B cell (primary cell): Measurements from ENCODE around the gene DHRS11. TPM values are rescaled to one million over a fixed set of nuclear protein-coding genes. Genes with fewer than 3 reads are reported as not detected.

ENCODE experiments used
- ATAC-seq: fragments of 200-7000 bp; cut with Tn5 transposase; one replicate; pipeline ENCODE4 v1.10.0; 2021; ENCODE audit warnings: low read depth, mild to moderate bottlenecking, moderate number of reproducible peaks, moderate library complexity
- CTCF ChIA-PET: fragments of 350-600 bp; sonication (Branson Sonifier 250); formaldehyde crosslinking; loops from one replicate; lab custom pipeline; 2021; ENCODE audit warnings: antibody characterized with exemption, inconsistent platforms; lab: Charles Lee
- POLR2A ChIA-PET: fragments of 350-600 bp; sonication (Branson Sonifier 250); formaldehyde crosslinking; loops from one replicate; lab custom pipeline; 2021; ENCODE audit warnings: antibody characterized with exemption; lab: Charles Lee
- DNase-seq: peaks from one replicate; pipeline ENCODE4 v3.0.0; 2013
- H2AFZ ChIP-seq: 2 replicates; pipeline ENCODE4 v1.6.1; 2012; ENCODE audit warnings: mild to moderate bottlenecking, low read depth, low read length; ENCODE audit not compliant: insufficient read depth, poor library complexity, severe bottlenecking
- H3K27ac ChIP-seq, 2 donors: 1 replicate in 1 of 2; 2 replicates in 1 of 2; pipeline ENCODE4 v1.5.1; 2012 to 2013; ENCODE audit warnings: low read length in 2 of 2, mild to moderate bottlenecking in 2 of 2, moderate library complexity in 1 of 2
- H3K27me3 ChIP-seq, 4 experiments: fragments of 200-600 bp in 1 of 4; sonication (generic) in 1 of 4; replicated peaks in 1 of 4; 1 replicate in 2 of 4; 2 replicates in 2 of 4; pipeline versions ENCODE4 v1.6.1 to v1.7.0; 2013 to 2016; ENCODE audit warnings: low read length in 3 of 4, mild to moderate bottlenecking in 2 of 4, mixed read lengths in 1 of 4, moderate library complexity in 1 of 4; ENCODE audit not compliant: insufficient read depth in 4 of 4, control insufficient read depth in 3 of 4; ENCODE audit errors: control extremely low read depth in 1 of 4
- H3K36me3 ChIP-seq, 2 experiments: replicated peaks in 1 of 2; 1 replicate in 1 of 2; 2 replicates in 1 of 2; pipeline versions ENCODE4 v1.6.1 to v1.7.1; 2013; ENCODE audit warnings: low read length in 1 of 2; ENCODE audit not compliant: insufficient read depth in 2 of 2, control insufficient read depth in 1 of 2; ENCODE audit errors: control extremely low read depth in 1 of 2, extremely low read depth in 1 of 2
- H3K4me1 ChIP-seq, 2 donors: fragments of 200-600 bp in 1 of 2; sonication (generic) in 1 of 2; 1 replicate in 1 of 2; 2 replicates in 1 of 2; pipeline versions ENCODE4 v1.5.1 to v1.6.1; 2013 to 2017; ENCODE audit warnings: low read length in 2 of 2; ENCODE audit not compliant: control insufficient read depth in 2 of 2, insufficient read depth in 2 of 2
- H3K4me2 ChIP-seq: replicated peaks from 2 replicates; pipeline ENCODE3; 2012; ENCODE audit warnings: mild to moderate bottlenecking, low read depth, low read length; ENCODE audit not compliant: poor library complexity, severe bottlenecking
- H3K4me3 ChIP-seq, 5 experiments: fragments of 200-600 bp in 1 of 5; sonication (generic) in 1 of 5; 1 replicate in 3 of 5; 2 replicates in 2 of 5; pipeline versions ENCODE4 v1.5.1 to v1.7.0; 2011 to 2016; ENCODE audit warnings: low read length in 4 of 5, mild to moderate bottlenecking in 4 of 5, low read depth in 2 of 5, control low read depth in 1 of 5, moderate library complexity in 1 of 5; ENCODE audit not compliant: insufficient read depth in 1 of 5; ENCODE audit errors: control extremely low read depth in 1 of 5, extremely low read depth in 1 of 5
- H3K79me2 ChIP-seq: fragments of 200-600 bp; sonication (generic); one replicate; pipeline ENCODE4 v1.6.0; 2016; ENCODE audit warnings: low read length; ENCODE audit not compliant: control insufficient read depth, insufficient read depth
- H3K9ac ChIP-seq: fragments of 200-600 bp; sonication (generic); 2 replicates; pipeline ENCODE4 v1.6.1; 2017; ENCODE audit warnings: mild to moderate bottlenecking, low read length, moderate library complexity
- H3K9me3 ChIP-seq, 3 donors: one replicate each; pipeline versions ENCODE4 v1.6.1 to v1.7.1; 2013; ENCODE audit warnings: low read length in 2 of 3; ENCODE audit not compliant: control insufficient read depth in 2 of 3, insufficient read depth in 1 of 3; ENCODE audit errors: control extremely low read depth in 1 of 3
- H4K20me1 ChIP-seq: 2 replicates; pipeline ENCODE4 v1.6.0; 2012; ENCODE audit warnings: mild to moderate bottlenecking, low read length; ENCODE audit not compliant: insufficient read depth, control insufficient read depth, poor library complexity, severe bottlenecking
- H3K27ac Mint-ChIP-seq: one replicate; pipeline ENCODE4 v1.8.0; 2021; ENCODE audit warnings: mixed read lengths
- H3K27me3 Mint-ChIP-seq: one replicate; pipeline ENCODE4 v1.8.0; 2021; ENCODE audit warnings: mixed read lengths
- H3K4me1 Mint-ChIP-seq: one replicate; pipeline ENCODE4 v1.8.0; 2021; ENCODE audit warnings: mixed read lengths
- H3K4me3 Mint-ChIP-seq: one replicate; pipeline ENCODE4 v1.8.0; 2021; ENCODE audit warnings: mixed read lengths
- H3K9me3 Mint-ChIP-seq: one replicate; pipeline ENCODE4 v1.8.0; 2022; ENCODE audit warnings: mixed read lengths; ENCODE audit not compliant: insufficient read depth
- EZH2 ChIP-seq: IDR thresholded peaks from 2 replicates; pipeline ENCODE4 v1.6.1; 2012; ENCODE audit warnings: borderline replicate concordance, low read depth, mild to moderate bottlenecking, moderate library complexity, low read length; ENCODE audit not compliant: insufficient read depth, poor library complexity, severe bottlenecking
- WGBS: methylation state at CpG from one replicate; pipeline ENCODE4 v1.1.5; 2013; ENCODE audit warnings: missing lambda C conversion rate; ENCODE audit not compliant: insufficient coverage; 5-methylcytosine and 5-hydroxymethylcytosine counted together
- intact Hi-C: fragments of 100-400 bp; cut with micrococcal nuclease; formaldehyde crosslinking; loops from one replicate; pipeline ENCODE4 v1.10.0; 2022
- polyA plus RNA-seq: library from polyadenylated mRNA; depleted of rRNA; stranded (reverse); fragments of >200 nt; gene quantifications from 2 replicates; pipeline ENCODE4 v1.2.3, GENCODE V29; 2012
- total RNA-seq, 2 donors: library from RNA; stranded (reverse); fragments of 120-200 nt in 1 of 2; gene quantifications; 1 replicate in 1 of 2; 2 replicates in 1 of 2; pipeline versions ENCODE4 v1.2.3 to v1.2.4, GENCODE V29; 2013 to 2022
- TF ChIP-seq, protein P1 (sequence below): fragments of 200-600 bp; IDR thresholded peaks from one replicate; pipeline ENCODE4 v1.8.0; 2022; ENCODE audit warnings: antibody characterized with exemption, mild to moderate bottlenecking

DHRS11 gene
- total and polyA plus RNA-seq, 2 donors (not counting 1 experiment from before 2014, with no cell fraction given): 4.3 to 8.2 TPM

DNA sequence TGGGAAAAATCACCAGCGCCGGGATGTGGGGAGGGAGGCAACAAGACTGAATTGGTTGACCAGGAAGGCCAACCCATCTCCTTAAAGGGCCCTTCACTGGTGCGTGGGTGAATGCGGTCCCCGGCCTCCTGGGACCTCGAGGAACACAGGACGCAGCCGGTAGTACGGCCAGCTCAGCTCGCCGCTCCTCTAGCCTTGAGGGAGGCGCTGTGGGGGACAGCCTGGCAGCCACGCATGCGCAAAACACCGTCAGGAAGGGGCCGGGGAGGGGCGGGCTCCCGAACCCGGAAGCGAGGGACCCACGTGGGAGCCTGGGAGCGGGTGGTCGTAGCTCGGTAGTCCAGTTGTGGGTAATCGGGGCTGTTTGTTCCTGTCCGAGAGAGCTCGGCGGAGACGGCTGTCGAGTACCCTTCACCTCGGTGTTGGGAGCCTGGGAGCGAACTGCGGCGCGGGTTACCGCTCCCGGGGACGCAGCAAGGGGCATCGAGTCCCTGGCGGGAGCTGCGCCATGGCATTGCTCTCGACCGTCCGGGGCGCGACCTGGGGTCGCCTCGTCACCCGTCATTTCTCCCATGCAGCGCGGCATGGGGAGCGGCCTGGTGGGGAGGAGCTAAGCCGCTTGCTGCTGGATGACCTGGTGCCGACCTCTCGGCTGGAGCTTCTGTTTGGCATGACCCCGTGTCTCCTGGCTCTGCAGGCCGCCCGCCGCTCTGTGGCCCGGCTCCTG is 9.8 kb downstream of the DHRS11 start, which contains the start of gene MRM1:
Gene MRM1 (plus strand): TSS at position 281 of the 727 bp plus-strand sequence. CDS start 228 bp downstream, at position 509.
- H3K4me3 ChIP-seq: peak within 1 kb of the TSS; percentile 55 to 100 (median 90)
- DNase-seq: peak; percentile 93
- H3K79me2 ChIP-seq: peaks cover 36% of the 10 kb centered on the region
- peaks cover 17% of the 10 kb centered on the region for H4K20me1 ChIP-seq
- TF ChIP-seq, protein P1, sequence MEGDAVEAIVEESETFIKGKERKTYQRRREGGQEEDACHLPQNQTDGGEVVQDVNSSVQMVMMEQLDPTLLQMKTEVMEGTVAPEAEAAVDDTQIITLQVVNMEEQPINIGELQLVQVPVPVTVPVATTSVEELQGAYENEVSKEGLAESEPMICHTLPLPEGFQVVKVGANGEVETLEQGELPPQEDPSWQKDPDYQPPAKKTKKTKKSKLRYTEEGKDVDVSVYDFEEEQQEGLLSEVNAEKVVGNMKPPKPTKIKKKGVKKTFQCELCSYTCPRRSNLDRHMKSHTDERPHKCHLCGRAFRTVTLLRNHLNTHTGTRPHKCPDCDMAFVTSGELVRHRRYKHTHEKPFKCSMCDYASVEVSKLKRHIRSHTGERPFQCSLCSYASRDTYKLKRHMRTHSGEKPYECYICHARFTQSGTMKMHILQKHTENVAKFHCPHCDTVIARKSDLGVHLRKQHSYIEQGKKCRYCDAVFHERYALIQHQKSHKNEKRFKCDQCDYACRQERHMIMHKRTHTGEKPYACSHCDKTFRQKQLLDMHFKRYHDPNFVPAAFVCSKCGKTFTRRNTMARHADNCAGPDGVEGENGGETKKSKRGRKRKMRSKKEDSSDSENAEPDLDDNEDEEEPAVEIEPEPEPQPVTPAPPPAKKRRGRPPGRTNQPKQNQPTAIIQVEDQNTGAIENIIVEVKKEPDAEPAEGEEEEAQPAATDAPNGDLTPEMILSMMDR: no peak
- TF ChIP-seq EZH2: no peak
- peak within 1 kb of the TSS; percentile 93 for H3K27ac Mint-ChIP-seq
- WGBS: under 1% methylated on average over 60 of the region's 60 CpGs
- POLR2A ChIA-PET: interaction anchor here (0.6 to 1.9 kb wide), 4 partner anchors 9 to 66 kb away, joined by 8 to 10 read pairs (median 8); partner anchors contain the start of genes DHRS11, GGNBP2, MYO19 and PIGW
- intact Hi-C loops: loop anchor here (1.0 kb wide), 5 partner anchors 10 to 347 kb away; partner anchors contain the start of genes AATF and DHRS11
- no peaks in the 10 kb centered on the region for H3K27me3 ChIP-seq
- H3K4me1 Mint-ChIP-seq: peaks cover 40% of the 10 kb centered on the region
- H3K27ac ChIP-seq: peak within 1 kb of the TSS; percentile 56 to 69
- no peaks in the 10 kb centered on the region for H3K27me3 Mint-ChIP-seq
- peak; percentile 88 for ATAC-seq
- peak within 1 kb of the TSS; percentile 92 for H2AFZ ChIP-seq
- H3K9me3 ChIP-seq: no peaks in the 10 kb centered on the region
- peak within 1 kb of the TSS; percentile 95 for H3K9ac ChIP-seq
- peak within 1 kb of the TSS; percentile 95 for H3K4me2 ChIP-seq
- peaks cover 11 to 25% of the 10 kb centered on the region in 2 donors for H3K4me1 ChIP-seq
- no peaks in the 10 kb centered on the region for H3K9me3 Mint-ChIP-seq
- CTCF ChIA-PET: interaction anchor here (0.8 to 4.5 kb wide), 17 partner anchors 9 to 772 kb away, joined by 3 to 66 read pairs (median 4); partner anchors contain the start of genes DHRS11, GGNBP2, MYO19 and PIGW
- H3K4me3 Mint-ChIP-seq: peak within 1 kb of the TSS; percentile 92
- H3K36me3 ChIP-seq: no peaks in the 10 kb centered on the region
